ENCODE data around the gene PALS2. TPM values are rescaled to one million over a fixed set of nuclear protein-coding genes. Genes with fewer than 3 reads are reported as not detected.

PALS2 gene
- total RNA-seq, 1 experiment from 2014 or later = 48.2 TPM

GRCh38 chr7:24580283-24580946, 7.2 kb downstream of the PALS2 start:
- Histone ChIP-seq H3K9me3 (ENCODE audit: control insufficient read depth, insufficient read depth, low read depth, low read length) (no peaks in the 10 kb centered on the region; the same call in 1 of the 2 replicates), H3K36me3 (ENCODE audit: control insufficient read depth, insufficient read depth, low read length) (no peaks in the 10 kb centered on the region), H3K27ac (ENCODE audit: low read length) (no peak overlapping the region; the same call in 1 of the 2 replicates), H3K4me3 (ENCODE audit: low read depth in 2 of 2, low read length in 2 of 2) (no peak overlapping the region), H3K27me3 (ENCODE audit: control insufficient read depth, insufficient read depth, low read length) (no peaks in the 10 kb centered on the region), H3K4me1 (ENCODE audit: control insufficient read depth, insufficient read depth, low read length) (peaks cover 20% of the 10 kb centered on the region)
- DNase-seq (ENCODE audit: low read depth, low spot score) (no peak), ATAC-seq (no peak)
- in situ Hi-C loops (cut with HindIII; ENCODE audit: low pct_unique_long_range_greater_than_20kb, low sequenced_read_pairs) = no loop called here
- ChIA-PET CTCF (no interaction called here), POLR2A (interaction anchor here (0.5 to 0.6 kb wide), 2 partner anchors 19 to 512 kb away, joined by 3 to 13 read pairs; no protein-coding TSS in a partner anchor)
- BruUV-seq (replicated peaks) = no TSS peak
- intact Hi-C loops (cut with micrococcal nuclease; ENCODE audit: unreplicated experiment) = no loop called here
- TF ChIP-seq SIN3A (IDR thresholded peaks at IDR 0.05; ENCODE audit: borderline replicate concordance, insufficient read depth, low read depth, low read length) = no peak
- TF ChIP-seq CTCF (IDR thresholded peaks at IDR 0.05) = no peak
- TF ChIP-seq TCF7L2 (IDR thresholded peaks at IDR 0.05; ENCODE audit: low read depth, low read length) = no peak
- TF ChIP-seq REST (IDR thresholded peaks at IDR 0.05; ENCODE audit: insufficient read depth in 1 of 2, low read depth in 2 of 2, low read length in 1 of 2) = no peak
- TF ChIP-seq POLR2AphosphoS5 (IDR thresholded peaks at IDR 0.05; ENCODE audit: low read depth, low read length) = no peak

- intact Hi-C loops (cut with micrococcal nuclease; ENCODE audit: unreplicated experiment) (no loop called here), in situ Hi-C loops (cut with HindIII; ENCODE audit: low pct_unique_long_range_greater_than_20kb, low sequenced_read_pairs) (no loop called here)
- Histone ChIP-seq H3K36me3 (ENCODE audit: control insufficient read depth, insufficient read depth, low read length) (no peaks in the 10 kb centered on the region), H3K4me1 (ENCODE audit: control insufficient read depth, insufficient read depth, low read length) (peaks cover 14% of the 10 kb centered on the region), H3K27me3 (ENCODE audit: control insufficient read depth, insufficient read depth, low read length) (no peaks in the 10 kb centered on the region), H3K27ac (ENCODE audit: low read length) (no peak overlapping the region), H3K4me3 (ENCODE audit: low read depth in 2 of 2, low read length in 2 of 2) (no peak overlapping the region), H3K9me3 (ENCODE audit: control insufficient read depth, insufficient read depth, low read depth, low read length) (no peaks in the 10 kb centered on the region; the same call in 1 of the 2 replicates)
- no peak for TF ChIP-seq POLR2AphosphoS5 (IDR thresholded peaks at IDR 0.05; ENCODE audit: low read depth, low read length)
- TF ChIP-seq SIN3A (IDR thresholded peaks at IDR 0.05; ENCODE audit: borderline replicate concordance, insufficient read depth, low read depth, low read length) = no peak
- TF ChIP-seq TCF7L2 (IDR thresholded peaks at IDR 0.05; ENCODE audit: low read depth, low read length) = no peak
- no peak for TF ChIP-seq REST (IDR thresholded peaks at IDR 0.05; ENCODE audit: insufficient read depth in 1 of 2, low read depth in 2 of 2, low read length in 1 of 2)
- BruUV-seq (replicated peaks) = no TSS peak
- POLR2A ChIA-PET = no interaction called here
- DNase-seq (ENCODE audit: low read depth, low spot score) = no peak
- no peak for ATAC-seq
- CTCF ChIA-PET = no interaction called here
Measured at GRCh38 chr7:24582166-24582565, 8.9 kb downstream of the PALS2 start.

Data from Panc1 (cell line).